Measurements from ENCODE around the gene NCOA7.

DNA sequence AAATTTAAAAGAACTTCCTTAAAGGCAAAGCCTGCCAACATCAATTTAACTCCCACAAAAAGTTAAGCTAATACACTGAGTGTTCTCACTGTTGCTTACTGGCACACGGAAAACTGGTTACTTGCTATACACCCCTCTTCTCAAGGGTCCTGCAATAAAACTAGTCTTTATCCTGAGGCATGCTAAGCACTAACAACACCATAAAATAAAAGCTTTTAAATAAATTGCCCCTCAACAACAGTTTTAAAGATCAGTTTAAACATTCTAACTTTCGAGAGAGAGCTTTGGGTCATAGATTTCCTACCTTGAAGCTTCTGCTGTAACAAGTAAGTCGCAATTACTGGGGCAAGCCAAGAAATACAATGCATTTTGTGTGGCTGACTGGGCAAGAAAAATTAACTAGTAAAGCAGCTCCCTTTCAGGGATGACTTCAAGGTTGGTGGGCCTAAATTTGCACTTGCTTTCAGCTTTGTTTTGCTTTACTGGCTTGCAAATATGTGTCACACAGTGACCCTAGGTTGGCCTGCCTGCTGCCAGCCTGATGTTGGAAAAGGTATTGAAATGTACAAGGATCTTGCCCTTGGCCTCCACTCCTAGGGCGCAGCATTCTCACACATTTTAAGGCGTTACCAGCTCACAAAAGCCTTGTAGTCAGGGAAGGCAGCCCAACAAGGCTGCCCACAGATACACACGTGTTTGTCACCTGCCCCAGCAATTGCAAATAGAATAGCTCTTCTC, 45.3 kb upstream of the NCOA7 start:
- TF ChIP-seq, protein P1, sequence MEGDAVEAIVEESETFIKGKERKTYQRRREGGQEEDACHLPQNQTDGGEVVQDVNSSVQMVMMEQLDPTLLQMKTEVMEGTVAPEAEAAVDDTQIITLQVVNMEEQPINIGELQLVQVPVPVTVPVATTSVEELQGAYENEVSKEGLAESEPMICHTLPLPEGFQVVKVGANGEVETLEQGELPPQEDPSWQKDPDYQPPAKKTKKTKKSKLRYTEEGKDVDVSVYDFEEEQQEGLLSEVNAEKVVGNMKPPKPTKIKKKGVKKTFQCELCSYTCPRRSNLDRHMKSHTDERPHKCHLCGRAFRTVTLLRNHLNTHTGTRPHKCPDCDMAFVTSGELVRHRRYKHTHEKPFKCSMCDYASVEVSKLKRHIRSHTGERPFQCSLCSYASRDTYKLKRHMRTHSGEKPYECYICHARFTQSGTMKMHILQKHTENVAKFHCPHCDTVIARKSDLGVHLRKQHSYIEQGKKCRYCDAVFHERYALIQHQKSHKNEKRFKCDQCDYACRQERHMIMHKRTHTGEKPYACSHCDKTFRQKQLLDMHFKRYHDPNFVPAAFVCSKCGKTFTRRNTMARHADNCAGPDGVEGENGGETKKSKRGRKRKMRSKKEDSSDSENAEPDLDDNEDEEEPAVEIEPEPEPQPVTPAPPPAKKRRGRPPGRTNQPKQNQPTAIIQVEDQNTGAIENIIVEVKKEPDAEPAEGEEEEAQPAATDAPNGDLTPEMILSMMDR (IDR thresholded peaks at IDR 0.05; ENCODE audit: borderline replicate concordance, extremely low read depth, low read length, poor library complexity, severe bottlenecking): no peak
- no peak for TF ChIP-seq EZH2 (IDR thresholded peaks at IDR 0.05; ENCODE audit: borderline replicate concordance, low read depth, low read length, severe bottlenecking)

Measured in DND-41 (cell line).